GM21447 (cell line): ENCODE measurements around the gene PEPD.

Source experiments
- ATAC-seq: cut with Tn5 transposase; IDR thresholded peaks from one replicate; pipeline ENCODE4 v1.9.1; 2021; ENCODE audit not compliant: unreplicated experiment

PEPD gene

GRCh38 chr19:33442706-33443105 is 78.9 kb downstream of the PEPD start:
- no peak for ATAC-seq

DNA sequence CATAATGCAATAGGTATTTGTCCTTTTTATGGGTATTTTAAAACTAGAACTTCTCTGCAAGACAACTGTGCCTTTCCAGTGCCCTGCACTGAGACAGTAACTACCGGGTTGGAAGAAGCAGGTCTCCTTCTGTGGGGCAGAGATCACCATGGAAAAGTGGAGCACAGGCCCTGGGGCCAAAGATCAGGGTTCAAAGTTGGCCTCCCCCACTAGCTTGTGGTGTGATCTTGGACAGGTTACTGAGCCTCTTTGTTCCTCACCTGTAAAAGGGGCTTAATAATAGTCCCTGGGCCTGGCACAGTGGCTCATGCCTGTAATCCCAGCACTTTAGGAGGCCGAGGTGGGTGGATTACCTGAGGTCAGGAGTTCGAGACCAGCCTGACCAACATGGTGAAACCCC is 79.8 kb downstream of the PEPD start:
- ATAC-seq: no peak

GRCh38 chr19:33441277-33441699 is 80.3 kb downstream of the PEPD start:
- no peak for ATAC-seq

- no peak for ATAC-seq
Observed at GRCh38 chr19:33440682-33441081, 80.9 kb downstream of the PEPD start.

DNA sequence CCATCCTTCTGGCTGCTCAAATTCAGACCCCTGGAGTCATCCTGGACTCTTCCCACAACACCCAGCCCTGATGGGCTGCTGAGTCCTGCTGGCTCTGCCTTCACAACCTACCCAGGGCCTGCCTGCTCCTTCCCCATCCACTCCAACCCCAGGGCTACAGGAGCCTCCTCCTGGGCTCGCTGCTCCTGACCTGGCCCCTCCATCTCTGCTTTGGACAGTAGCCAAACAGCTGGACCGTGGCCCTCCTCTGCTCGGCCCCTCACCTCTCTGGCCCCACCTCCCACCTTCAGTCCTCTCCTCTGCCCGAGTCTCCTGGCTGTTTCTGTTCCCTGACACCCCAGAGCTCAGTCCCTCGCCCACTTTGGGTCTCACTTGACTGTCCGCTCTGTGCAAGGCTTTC is 81.3 kb downstream of the PEPD start:
- ATAC-seq: no peak

DNA sequence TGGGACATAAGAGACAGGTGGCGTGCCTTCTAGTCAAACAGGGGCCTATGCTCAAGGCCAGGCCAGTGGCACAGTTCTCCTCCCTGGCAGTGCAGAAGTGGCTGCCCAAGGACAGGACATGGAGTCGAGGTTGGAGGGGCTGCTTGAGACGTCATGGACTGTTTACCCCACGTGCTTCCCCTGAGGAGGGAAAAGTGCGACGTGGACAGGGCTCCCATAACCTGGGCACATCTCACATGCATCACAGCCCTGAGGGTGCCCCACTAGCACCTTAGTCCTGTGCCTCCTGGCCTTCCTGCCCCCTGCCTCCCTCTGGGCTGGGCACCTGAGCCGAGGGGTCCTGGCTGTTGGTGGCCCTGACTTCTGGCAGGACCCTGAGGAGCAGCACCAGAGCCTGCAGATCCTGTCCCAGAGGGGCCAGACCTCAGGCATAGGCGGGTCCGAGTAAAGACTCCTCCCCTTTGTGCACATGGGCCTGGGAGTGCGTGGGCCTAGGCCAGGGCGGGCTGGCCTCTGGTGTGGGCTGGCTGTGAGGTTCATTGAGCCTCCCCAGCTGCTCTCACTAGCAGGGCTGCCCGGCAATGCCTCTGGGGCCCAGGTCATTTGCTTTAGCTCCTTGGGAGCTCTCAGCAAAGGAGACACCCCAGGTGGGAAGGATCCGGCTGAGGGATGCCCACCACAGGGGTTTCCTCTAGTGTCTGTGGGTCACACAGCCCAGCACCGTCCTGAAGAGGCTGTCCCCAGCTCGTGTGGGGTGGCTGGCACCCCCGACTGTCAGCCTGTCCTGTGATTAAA is 82.4 kb downstream of the PEPD start:
- no peak for ATAC-seq

DNA sequence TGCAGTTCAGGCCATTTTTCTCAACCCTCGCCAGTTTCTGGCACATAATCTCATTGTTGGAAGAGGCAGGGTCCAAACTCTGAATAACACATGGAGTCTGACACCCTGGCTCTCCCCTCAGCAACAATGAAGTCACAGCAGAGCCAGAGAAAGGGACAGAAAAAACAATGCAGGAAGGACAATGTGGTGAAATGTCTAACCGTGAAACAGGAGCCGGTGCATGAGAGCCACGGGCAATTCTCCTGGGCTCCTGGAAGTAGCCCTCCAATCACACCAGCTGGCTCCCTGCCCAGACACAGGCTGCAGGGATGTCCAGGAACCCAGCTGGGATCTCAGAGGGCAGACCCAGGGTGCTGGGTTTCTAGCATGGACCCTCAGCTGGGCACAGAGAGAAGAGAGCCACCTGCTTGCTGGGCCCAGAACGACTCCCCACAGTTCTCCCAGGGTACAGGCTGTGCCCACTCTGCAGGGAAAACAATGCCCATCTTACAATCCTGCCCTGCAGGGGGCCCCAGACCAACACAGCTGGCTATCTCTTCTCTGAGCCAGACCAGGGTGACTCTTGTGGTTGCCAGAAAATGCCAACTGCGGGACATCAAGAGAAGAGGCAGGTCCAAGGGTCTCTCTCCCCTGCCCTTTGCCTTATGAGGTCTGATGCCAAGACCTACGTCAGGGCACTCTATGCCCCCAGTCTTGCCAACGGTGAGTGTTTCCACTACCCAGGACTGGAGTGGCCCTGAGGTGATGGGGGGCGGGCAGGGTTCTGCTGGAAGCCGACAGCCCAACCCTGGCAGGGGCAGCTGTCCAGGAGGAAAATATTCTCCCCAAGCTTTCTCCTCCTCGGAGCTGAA is 83.5 kb downstream of the PEPD start:
- no peak for ATAC-seq

- ATAC-seq: no peak
Observed at GRCh38 chr19:33437393-33437820, 84.2 kb downstream of the PEPD start.

GRCh38 chr19:33436360-33437345 is 84.9 kb downstream of the PEPD start:
- ATAC-seq: no peak

- ATAC-seq: no peak
Observed at GRCh38 chr19:33435706-33436359, 85.8 kb downstream of the PEPD start.

DNA sequence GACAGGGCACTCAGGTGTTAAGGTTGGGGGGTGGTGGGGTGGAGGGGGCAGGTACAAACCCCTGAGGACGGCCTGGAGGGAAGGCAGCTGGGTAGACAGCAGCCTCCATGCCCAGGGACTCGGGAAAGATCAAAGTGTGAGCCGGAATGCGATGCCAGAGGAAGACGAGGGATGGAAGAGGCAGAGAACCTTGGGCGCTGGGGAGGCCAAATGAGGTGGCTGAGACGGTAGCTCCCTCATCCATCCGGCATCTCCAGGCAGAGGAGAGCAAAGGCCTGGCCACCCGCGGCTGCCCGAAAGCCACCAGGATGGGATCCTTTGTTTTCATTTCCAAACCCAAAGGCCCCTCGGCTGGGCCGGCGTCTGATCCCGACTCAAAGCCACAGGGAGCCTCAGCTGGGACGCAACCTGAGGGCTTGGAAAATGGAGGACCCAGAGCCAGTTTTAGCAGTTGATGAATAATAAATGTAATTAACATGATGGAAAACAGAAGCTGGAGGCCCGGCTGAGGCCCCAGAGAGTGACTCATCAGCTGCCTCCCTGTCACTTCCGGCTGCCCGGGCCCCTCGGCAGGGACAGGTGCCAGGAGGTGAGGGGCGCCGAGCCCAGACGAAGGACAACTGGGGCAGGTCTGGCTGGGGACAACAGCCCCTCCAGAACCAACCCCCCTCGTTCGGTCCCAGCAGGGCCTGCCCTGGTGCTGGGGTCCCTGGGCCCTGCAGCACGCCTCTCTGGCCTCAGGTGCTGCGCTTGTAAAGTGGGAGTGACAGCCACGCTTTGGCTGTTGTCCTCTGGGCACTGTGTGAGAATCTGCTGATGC is 86.5 kb downstream of the PEPD start:
- no peak for ATAC-seq

DNA sequence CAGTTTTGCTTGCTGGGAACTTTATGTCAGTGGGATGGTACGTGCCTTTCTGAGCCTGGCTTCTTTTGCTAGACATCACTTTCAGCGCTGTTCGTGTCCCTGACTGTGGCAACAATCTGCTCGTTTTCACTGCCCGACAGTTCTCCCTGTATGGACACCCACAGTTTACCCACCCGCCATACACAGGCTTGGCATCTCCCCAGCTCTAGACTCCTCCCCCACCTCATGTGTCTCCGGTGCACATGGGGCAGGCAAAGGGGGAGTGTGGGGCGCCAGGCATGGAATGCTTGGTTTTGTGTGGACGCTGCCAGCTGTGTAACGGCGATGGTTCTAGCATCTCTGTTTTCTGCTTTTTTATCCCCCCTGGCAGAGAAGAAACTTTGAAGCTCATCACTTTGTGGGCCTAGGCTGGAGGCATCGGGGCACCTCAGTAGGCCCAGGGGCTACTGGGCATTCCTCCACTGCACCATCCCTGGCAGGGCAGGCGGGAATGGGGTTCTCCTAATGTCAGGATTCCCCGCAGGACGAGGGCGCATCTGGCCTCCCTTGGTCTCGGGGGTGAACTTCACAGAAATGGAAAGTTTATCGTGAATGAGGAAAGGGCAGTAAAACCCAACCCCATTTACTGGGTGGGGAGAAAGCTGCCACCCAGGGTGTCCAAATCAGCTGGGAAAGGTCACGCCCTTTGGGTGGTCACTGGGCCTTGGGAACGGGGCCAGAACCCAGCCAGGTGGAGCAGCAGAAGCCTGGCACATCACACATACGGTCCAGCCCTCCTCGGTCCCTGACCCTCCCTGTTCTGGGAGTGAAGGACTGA is 87.3 kb downstream of the PEPD start:
- ATAC-seq: no peak

GRCh38 chr19:33432446-33433170 is 89.0 kb downstream of the PEPD start:
- ATAC-seq: no peak

DNA sequence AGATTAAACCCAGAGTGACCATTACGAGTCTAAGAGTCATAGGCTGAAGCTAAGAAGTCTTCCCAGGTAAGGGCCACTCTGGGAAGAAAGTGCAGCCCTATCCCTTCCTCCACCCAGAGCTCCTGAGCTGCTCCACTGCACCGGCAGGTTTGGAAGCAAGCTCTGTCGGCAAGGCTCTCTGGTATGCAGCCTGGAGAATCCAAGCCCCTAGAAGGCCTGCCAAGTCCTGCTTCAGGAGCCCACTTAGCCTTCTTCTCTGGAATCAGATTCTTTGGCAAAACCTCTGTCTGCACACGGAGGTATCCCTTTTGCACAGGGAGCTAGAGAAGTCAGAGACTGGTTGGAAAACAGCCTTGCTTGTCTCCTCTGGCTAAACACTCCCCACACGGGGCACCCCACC is 89.6 kb downstream of the PEPD start:
- ATAC-seq: no peak

- ATAC-seq: no peak
Observed at GRCh38 chr19:33430674-33431277, 90.8 kb downstream of the PEPD start.

DNA sequence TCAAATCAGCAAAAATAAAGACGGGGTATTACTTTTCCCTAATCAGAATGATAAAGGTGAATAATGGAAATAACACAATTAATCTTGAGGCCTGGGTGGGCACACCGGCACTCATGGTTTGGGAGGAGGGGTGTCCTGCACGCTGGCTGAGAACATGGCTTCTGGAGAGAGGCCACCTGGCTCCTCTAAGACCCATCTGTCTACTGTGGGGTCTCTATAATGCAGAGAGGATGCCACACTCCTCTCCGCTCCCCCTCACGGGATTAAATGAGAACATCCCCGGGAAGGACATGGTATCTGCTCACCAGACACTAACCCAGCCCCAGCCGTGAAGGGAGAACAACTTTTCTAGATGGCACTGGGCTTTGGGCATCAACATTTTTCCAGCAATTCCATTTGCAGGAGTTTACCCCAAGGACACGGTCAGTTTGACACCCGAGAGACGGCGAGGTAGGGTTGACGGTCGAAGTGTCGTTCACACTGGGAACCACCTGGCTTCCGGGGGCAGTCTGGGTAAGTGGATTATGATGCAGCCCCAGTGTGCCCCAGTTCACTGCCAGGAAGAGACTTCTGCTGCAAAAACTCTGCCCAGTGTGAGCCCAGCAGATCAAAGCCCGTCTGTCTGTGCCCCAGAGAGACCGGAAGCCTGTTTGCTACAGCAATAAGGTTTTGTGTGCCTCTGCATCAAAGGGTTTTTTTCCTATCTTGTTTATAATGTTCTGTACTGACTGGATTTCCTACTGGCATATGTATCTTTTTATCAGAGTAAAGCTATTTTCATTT is 91.5 kb downstream of the PEPD start:
- no peak for ATAC-seq

DNA sequence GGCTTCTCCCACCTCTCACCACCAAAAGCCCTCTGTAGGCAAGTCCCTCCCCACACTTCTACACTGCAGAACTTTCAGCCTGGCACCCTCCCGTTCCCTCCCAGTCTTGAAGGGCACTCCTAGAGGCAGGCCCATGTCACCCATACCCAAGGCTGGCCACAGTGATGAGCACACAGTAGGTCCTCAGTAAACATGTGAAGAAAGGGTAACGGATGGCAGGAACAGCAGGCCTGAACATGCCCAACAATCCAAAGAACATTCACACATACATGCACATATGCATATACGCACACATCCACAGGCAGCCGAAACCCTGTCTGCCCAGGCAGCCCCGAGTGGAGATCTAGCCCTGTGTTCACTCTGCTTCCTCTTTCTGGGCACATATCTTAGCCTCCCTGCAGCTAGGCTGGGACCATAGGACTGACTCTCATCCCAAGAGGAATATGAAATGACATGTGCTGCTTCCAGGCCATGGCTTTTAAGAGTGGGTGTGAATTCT is 92.9 kb downstream of the PEPD start:
- ATAC-seq: no peak
